Measurements from ENCODE around the gene PPP5C.
"Not testable (repeated sequence)": the region's sequence is repeated elsewhere in the genome, so short reads cannot be mapped to it uniquely, and the experiment has no call there.

PPP5C gene

DNA sequence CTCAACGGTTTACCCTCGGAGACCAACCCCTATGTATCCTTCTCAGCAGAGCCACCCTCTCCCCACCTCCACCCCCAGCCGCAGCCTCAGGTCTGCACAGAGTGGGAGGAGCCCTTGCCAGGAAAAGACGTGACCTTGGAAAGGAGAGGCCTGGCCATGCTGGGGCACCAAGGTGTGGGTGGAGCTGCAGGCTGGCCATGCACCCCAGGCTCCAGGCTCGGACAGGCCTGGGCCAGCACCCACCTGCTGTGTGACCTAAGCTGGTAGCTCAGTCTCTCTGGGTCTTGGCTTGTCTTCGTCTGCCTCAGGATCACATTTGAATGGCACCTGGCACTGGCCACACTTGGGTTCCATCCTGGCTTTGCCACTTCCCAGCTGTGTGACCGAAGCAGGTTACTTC lies 37.0 kb downstream of the PPP5C start:
- no peak for DNase-seq (ENCODE audit: extremely low read depth in 1 of 2, low read depth in 1 of 2)

DNA sequence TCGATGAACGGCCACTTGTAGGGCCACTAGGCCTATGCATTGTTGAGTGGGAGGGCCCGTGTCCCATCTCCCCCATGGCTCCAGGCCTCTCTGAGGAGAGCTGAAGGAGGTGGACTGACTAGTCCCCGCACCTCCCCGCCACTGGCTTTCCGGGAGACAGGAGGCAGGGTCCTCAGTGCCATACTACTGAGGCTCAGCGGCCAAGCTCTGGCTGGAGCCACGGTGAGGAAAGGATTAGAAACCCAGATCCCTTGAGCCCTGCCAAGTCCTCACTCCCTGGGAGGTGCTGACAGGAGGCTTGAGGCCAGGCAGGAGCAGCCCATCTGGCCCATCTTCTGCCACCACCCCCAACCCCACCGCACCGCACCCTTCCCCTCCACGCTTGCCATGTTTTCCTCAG lies 37.5 kb downstream of the PPP5C start:
- DNase-seq (ENCODE audit: extremely low read depth in 1 of 2, low read depth in 1 of 2): no peak

DNA sequence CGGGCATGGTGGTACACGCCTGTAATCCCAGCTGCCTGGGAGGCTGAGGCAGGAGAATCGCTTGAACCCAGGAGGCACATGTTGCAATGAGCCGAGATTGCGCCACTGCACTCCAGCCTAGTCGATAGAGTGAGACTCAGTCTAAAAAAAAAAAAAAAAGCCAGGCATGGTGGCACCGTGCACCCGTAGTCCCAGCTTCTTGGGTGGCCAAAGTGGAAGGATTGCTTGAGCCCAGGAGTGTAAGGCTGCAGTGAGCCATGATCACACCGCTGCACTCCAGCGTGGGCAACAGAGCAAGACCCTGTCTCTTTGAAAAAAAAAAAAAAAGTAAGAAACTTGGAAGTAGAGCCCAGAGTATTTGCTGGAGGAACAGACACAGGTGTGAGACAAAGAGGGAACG lies 38.7 kb downstream of the PPP5C start:
- DNase-seq (ENCODE audit: extremely low read depth in 1 of 2, low read depth in 1 of 2): no peak

DNA sequence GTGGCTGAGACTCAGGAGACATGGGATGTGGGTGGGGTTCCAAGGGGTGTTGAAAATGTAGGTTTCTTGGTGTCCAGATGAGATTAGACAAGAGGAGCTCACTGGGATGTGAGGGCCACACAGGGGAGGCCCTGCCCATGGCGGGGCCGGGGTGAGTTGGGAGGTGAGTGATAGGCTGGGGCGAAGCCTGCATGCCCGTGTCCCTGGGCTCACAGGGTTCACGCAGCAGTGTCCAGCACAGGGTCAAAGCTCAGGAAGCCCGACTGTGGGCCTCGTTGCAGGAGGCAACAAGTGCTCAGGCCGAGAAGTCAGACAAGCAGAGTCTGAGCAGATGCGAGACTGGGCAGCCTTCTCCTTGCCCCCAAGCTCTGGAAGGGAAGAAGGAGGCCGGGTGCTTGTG lies 39.3 kb downstream of the PPP5C start:
- DNase-seq (ENCODE audit: extremely low read depth in 1 of 2, low read depth in 1 of 2): no peak

DNA sequence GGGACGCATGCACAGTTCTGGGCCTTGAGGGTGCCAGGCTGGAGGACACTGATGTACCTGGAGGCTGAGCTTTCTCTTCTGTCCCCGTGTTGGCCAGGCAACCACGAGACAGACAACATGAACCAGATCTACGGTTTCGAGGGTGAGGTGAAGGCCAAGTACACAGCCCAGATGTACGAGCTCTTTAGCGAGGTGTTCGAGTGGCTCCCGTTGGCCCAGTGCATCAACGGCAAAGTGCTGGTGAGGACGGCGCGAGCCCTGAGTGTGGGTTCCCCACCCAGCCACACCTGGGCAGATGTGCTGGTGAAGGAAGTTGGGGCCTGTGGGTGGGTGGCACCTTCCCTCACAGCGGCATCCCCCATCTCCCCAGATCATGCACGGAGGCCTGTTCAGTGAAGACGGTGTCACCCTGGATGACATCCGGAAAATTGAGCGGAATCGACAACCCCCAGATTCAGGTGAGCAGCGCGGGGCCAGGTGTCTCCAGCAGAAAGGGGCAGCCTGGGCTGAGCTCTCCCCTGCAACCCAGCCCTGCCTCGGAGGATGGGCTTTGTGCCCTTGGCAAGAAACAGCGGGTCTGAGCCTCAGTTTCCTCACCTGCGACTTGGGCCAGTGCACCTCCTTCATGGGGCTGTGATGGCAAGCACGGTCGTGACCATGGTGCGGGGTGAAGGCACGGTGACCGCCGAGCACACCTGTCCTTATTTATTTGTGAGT lies 40.3 kb downstream of the PPP5C start:
- no peak for DNase-seq (ENCODE audit: extremely low read depth in 1 of 2, low read depth in 1 of 2)

DNA sequence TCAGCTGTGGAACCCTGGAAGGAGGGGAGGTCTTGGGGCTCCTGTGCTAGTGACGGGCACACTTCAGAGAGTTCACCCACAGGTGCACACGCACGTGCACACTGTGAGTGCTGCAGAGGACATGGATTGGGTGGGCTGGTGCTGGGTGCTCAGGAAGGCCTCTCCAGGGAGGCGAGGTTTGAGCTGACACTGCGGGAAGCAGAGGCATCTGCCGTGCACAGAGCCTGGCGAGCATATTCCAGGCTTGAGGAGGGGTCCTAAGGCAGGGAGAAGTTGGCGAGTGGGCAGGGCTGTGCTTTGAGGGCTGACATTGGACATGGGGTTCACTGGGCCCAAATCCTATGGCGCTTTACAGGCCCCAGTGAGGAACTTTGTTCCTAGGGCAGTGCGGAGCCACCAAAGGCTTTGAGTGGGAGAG lies 40.8 kb downstream of the PPP5C start:
- no peak for DNase-seq (ENCODE audit: extremely low read depth in 1 of 2, low read depth in 1 of 2)

DNA sequence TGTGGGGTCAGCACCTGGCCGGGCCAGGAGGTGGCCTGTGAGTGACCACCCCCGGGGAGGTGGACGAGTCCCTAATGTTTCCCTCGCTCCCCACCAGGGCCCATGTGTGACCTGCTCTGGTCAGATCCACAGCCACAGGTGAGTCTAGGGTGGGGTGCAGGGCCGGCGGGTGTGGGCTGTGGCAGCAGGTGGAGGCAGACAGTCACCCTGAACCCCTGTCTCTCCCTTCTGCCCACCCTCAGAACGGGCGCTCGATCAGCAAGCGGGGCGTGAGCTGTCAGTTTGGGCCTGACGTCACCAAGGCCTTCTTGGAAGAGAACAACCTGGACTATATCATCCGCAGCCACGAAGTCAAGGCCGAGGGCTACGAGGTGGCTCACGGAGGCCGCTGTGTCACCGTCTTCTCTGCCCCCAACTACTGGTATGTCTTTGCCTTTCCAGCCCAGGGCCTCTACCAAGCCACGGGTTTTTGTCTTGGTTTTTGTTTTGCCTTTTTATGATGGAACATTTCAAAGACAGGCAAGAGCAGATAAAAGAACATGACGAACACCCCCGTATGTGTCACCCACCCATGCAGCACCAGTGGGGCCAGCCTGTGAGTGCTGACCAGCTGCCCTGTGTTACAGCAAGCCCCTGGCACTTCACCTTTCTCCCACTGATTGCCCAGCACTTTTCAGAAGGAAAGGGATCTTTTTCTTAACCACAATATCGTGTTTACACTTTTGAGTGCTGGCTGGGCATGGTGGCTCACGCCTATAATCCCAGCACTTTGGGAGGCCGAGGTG lies 41.6 kb downstream of the PPP5C start:
- DNase-seq (ENCODE audit: extremely low read depth in 1 of 2, low read depth in 1 of 2): no peak

DNA sequence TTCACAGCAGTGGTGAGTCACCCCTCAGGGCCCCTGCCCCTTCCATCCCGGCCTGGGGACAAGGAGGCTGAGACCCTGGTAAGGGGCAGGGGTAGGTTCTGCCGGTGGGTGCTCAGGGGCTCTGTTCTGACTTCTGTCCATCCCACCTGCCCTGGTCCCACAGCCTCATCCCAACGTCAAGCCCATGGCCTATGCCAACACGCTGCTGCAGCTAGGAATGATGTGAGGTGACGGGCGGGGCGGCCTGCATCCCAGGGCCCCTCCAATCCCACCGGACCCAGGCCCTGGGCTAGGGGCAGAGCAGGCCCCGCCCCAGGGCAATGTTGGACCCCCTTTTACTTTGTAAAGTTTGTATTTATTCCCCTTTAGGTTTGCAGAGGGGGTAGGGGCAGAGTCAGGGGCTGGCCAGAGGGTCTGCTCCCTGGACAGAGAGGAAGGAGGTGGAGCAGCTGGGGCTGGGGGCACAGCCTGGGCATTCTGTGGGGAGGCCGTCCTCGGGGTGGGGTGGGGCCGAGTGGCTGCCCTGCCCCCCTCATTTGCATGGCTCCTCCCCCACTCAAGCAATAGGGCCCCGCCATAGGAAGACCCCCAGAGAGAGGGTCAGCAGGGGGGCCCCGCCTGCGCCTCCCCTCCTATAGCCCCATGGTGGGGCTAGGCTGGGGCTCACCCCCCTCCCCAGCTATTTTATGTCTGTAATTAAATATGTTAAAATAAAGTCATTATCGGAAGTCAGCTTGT lies 43.4 kb downstream of the PPP5C start:
- no peak for DNase-seq (ENCODE audit: extremely low read depth in 1 of 2, low read depth in 1 of 2)

DNA sequence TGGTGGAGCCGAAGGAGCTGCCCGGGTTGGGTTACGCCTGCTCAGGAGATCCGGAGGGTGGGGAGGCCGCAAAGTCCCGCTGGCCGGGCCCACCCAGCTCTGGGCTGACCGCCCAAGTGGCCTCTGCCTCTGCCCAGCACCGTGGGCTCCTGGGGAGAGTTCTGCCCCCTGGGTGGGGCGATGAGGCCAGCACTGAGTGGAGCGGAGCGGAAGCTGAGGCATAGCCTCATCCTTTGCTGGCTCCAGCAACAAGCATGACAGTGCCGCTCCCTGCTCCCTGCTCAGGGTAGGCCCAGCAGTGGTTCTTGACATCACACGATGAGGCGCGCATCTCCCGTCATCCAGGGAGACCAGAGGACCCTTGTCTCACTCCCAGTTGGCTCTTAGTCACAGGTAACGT lies 44.0 kb downstream of the PPP5C start:
- no peak for DNase-seq (ENCODE audit: extremely low read depth in 1 of 2, low read depth in 1 of 2)

DNA sequence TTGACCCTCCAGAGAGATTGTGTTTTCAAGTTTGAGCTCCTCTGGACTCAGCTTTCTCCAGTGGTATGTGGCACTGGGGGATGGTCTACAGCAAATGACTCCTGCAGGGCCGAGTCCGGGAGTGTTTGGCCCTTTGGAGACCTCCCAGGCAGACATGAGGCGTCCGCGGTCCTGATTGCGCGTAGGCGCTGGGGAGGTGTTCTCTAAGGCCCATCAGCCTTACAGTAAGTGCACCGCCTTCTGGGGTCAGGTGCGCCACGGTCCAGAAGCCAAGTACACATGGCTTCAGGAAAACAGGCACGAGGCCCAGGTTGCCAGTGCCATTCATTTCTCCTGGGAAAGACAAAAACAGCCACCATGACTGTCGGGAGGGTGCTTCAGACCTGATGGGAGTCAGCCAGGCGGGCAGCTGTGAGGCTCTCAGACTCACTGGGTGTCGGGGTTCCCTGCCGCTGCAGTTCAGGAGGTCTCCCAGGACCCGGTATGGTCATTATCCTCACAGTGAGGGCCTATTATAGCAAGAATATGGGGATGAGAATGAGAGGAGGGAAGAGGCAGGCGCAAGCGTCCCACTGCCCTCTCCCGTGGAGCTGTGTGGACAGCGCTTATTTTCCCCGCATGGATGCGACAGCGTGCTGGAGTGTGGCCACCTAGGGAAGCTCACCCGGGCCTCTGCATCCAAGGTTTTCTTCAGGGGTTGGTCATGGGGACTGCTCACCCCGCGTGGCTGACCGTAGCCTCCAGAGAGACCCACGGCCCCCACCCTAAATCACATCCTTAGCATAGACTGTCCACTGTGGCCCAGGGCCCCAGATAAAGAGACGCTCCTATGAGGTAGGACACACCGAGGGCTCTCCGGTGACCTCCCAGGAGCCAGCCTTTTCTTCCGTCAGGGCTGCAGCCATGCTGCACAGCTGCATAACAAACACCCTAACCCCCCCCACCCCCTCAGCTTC lies 44.7 kb downstream of the PPP5C start:
- no peak for DNase-seq (ENCODE audit: extremely low read depth in 1 of 2, low read depth in 1 of 2)

DNA sequence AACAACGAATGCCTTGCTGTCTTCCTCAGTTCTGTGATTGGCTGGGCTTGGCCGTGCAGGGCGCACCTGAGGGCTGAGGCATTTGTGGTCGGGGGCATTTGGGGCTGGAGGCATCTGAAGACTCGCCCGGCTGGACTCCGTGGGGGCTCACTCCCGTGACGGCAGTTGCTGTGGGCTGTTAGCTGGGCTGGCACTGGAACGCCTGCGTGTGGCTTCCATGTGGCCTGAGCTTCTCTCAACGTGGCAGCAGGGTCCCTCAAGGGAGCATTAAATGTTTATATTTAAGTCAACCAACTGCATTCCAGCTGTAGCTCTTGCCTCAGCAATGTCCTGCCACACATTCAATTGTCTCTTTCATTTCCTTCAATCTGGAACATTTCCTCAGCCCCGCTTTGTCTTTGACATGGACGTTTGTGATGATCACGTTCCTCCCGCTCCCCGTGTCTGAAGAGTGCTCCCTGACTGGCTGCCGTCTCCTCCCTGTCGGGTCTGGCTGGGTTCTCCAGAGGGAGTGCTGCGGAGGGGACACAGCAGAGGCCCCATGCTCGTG lies 45.4 kb downstream of the PPP5C start:
- DNase-seq (ENCODE audit: extremely low read depth in 1 of 2, low read depth in 1 of 2): no peak

DNA sequence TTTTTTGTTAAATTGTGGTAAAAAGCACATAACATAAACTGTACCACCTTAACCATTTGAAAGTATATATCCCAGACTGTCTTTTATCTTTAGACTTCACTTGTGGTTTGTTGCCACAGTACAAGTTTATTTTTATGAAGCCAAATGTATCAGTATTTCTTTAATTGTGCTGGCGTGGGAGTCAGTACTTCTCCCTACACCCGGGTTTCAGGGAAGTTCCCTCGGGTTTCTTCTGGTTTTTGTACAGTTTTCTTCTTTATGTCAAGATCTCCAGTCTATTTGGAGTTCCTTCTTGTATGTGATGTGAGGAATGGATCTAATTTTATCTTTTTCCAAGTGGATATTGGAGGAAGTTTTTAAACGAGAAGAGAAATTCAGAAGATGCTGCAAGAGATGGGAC lies 46.0 kb downstream of the PPP5C start:
- no peak for DNase-seq (ENCODE audit: extremely low read depth in 1 of 2, low read depth in 1 of 2)

DNA sequence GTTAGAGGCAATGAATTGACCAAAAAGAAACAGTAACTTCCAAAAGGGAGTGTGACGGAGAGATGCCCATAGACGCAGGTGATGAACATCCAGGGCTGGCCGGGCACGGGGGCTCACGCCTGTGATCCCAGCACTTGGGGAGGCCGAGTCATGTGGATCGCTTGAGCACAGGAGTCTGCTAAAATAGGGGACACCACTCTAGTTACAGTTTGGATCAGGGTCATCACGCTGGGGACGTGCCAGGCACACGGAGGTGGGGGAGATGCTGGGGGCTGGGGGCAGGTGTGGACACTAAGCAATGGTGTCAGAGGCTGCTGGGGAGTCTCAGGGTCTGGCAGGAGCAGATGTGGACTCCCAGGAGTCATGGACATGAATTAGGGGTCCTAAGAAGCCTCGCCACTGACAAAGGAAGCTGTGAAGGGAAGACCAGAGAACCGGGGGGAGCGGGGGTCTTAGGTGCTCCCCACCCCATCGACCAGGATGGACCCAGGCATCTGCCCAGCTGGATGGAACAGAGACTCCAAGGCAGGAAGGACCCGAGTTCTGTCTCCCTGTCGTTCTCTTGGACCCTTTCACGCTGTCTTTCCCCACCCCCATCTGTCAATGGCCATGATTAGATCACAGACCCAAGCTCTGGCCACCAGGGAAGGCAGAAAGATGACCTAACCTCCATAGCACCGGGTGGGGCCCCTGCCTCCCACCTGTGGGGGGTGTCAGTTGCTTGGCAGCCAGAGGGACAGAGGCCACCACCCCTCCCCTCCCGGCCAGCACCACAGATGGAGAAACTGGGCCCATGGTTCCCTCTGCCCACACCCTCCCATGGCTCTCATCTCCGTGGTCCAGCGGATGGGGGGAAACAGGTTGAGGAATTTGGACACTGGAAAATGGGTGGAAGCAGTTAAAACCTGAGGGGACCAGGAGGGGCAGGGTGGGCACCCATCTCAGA lies 46.8 kb downstream of the PPP5C start:
- no peak for DNase-seq (ENCODE audit: extremely low read depth in 1 of 2, low read depth in 1 of 2)

DNA sequence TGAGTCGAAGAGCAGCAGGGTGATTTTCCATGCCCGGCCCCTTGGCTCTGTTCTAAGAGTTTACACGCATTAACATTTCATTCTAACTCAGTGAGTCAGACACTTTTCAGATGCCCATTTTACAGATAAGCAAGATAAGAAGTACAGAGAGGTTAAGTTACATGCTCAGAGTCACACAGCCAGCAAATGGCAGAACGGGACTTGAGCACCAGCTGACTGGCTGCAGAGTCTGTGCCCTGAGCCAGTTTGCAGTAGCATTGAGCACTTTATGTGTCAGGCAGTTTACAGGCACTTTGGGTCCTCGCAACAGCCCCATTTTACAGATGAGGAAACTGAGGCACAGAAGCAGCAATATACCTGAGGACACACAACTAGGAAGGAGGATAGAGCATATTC lies 47.5 kb downstream of the PPP5C start:
- DNase-seq (ENCODE audit: extremely low read depth in 1 of 2, low read depth in 1 of 2): no peak

DNA sequence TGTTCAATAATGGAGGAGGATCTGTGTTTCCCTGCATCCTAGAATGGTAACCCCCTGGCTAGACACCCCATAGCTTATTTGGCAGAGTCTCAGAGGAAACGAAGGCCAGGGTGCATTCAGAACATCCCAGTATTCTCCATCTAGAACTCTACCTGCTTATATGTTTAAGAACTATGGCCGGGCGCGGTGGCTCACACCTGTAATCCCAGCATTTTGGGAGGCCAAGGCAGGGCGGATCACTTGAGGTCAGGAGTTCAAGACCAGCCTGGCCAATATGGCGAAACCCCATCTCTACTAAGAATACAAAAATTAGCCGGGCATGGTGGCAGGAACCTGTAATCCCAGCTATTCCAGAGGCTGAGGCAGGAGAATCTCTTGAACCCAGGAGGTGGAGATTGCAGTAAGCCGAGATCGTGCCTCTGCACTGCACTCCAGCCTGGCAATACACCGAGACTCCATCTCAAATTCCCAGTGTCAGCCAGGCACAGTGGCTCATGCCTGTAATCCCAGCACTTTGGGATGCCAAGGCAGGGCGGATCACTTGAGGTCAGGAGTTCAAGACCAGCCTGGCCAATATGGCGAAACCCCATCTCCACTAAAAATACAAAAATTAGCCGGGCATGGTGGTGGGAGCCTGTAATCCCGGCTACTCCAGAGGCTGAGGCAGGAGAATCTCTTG lies 51.1 kb downstream of the PPP5C start:
- DNase-seq (ENCODE audit: extremely low read depth in 1 of 2, low read depth in 1 of 2): not testable (repeated sequence)

DNA sequence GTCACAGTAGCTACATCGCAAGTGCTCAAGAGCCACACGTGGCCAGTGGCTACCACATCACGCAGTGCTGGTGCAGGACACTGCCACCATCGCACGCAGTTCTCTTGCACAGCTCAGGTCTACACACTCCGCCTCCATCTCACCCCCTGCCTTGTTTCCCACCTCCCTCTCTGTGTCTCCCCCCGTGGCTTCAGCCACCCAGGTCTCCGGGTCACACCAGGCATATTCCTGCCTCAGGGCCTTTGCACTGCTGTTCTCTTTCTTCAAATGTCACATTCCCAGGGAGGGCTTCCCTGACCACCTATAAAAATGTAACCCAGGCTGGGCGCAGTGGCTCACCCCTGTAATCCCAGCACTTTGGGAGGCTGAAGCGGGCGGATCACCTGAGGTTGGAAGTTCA lies 55.8 kb downstream of the PPP5C start:
- DNase-seq (ENCODE audit: extremely low read depth in 1 of 2, low read depth in 1 of 2): no peak

DNA sequence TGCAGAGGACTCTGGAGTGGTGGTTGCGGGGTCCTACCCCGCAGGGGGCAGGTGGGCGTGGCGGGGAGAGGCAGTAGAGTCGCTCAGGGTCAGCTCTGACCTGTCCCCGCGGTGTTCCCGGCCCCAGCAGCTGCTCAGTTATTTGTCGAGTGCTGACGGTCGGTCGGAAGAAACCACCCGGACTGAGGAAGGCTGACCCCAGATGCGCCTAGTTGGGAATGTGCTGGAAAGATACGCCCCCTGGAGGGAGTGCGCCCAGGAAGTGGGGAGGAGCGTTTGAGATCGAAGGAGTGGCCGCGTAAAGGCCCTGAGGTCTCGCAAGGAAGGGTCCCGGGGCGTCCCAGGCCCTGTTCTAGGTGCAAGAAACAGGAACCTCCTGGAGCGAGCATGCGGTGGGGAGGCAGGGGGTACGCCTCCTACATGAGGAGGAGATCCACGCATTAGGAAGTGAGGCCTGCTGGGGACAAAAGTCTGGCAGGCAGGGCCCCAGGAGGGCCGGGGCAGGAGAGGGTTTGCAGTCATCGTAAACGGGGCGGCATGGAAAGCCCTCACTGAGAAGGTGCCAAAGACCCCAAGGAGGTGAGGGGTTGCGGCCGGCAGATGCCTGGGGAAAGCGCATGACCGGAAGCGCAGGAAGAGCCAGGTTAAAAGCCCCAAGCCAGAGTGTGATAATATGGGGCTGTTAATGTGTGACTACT lies 57.3 kb downstream of the PPP5C start:
- DNase-seq (ENCODE audit: extremely low read depth in 1 of 2, low read depth in 1 of 2): no peak

All from activated CD8-positive, alpha-beta memory T cell treated with anti-CD3 and anti-CD28 coated beads for 1 hour (primary cell).